Measurements from ENCODE around the gene TNFAIP6. TPM values are rescaled to one million over a fixed set of nuclear protein-coding genes. Genes with fewer than 3 reads are reported as not detected.

TNFAIP6 gene
- total and polyA plus RNA-seq, 2 of the 8 experiments (the other 6 are each of a cell fraction or from before 2014, with no cell fraction given): 1.1 to 2.0 TPM

- no peak for TF ChIP-seq SP1 (IDR thresholded peaks at IDR 0.05; ENCODE audit: low read depth, low read length)
These were observed 19.7 kb upstream of the TNFAIP6 start (continued) for GRCh38 chr2:151337643-151338042.

Measured in H1 (cell line).